BE2C (cell line): ENCODE measurements around the gene DNAH14.

Experiments
- DNase-seq: peaks from one replicate; pipeline ENCODE4 v3.0.0-alpha.2; 2020
- H3K27me3 ChIP-seq: fragments of 250-450 bp; sonication (Bioruptor Pico); 2 replicates; pipeline ENCODE4 v1.5.1; 2020; ENCODE audit warnings: mild to moderate bottlenecking
- H3K36me3 ChIP-seq: fragments of 250-450 bp; sonication (Bioruptor Pico); 2 replicates; pipeline ENCODE4 v1.5.1; 2020; ENCODE audit warnings: mild to moderate bottlenecking
- H3K4me1 ChIP-seq: fragments of 250-450 bp; sonication (Bioruptor Pico); 2 replicates; pipeline ENCODE4 v1.5.1; 2020
- H3K4me3 ChIP-seq: 2 replicates; pipeline ENCODE4 v1.5.1; 2011; ENCODE audit warnings: low read depth, low read length
- H3K9me3 ChIP-seq: fragments of 250-450 bp; sonication (Bioruptor Pico); 2 replicates; pipeline ENCODE4 v1.5.1; 2020
- CTCF ChIP-seq: IDR thresholded peaks from 2 replicates; pipeline ENCODE4 v1.5.1; 2012; ENCODE audit warnings: mild to moderate bottlenecking, low read depth, low read length

Gene DNAH14

GRCh38 chr1:225342695-225343094 is 413.2 kb downstream of the DNAH14 start:
- Histone ChIP-seq H3K27me3 (no peaks in the 10 kb centered on the region), H3K9me3 (no peaks in the 10 kb centered on the region), H3K4me1 (no peaks in the 10 kb centered on the region), H3K4me3 (no peak overlapping the region), H3K36me3 (no peaks in the 10 kb centered on the region)
- no peak for TF ChIP-seq CTCF
- no peak for DNase-seq

GRCh38 chr1:225343618-225344017 is 414.1 kb downstream of the DNAH14 start:
- DNase-seq: no peak
- Histone ChIP-seq H3K4me1 (no peaks in the 10 kb centered on the region), H3K36me3 (no peaks in the 10 kb centered on the region), H3K27me3 (no peaks in the 10 kb centered on the region), H3K9me3 (no peaks in the 10 kb centered on the region), H3K4me3 (no peak overlapping the region)
- peak; percentile 46 for TF ChIP-seq CTCF

DNA sequence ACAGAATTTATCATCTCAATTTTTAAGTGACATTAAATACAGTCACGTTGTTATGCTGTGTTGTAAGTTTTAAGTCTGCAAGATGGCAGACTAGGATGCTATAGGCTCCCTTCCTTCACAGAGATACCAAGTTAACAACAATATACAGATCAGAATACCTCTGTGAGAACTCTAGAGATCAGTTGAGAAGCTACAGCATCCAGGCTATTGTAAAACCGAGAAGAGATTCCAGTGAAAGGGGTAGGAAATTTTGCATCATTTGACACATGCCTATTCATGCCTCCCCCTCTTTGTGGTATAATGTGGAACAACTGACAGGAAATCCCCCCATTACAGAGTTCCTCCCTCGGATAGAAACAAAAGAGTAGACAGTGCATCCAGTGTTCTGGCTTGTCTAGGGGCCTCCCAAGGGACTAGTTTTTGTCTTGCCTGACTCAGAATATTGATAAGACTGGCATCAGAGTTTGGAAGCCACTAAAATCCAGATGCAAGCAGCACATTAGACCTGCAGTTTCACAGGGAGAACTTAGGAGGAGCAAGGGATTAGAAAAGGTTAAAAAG is 417.7 kb downstream of the DNAH14 start:
- Histone ChIP-seq H3K27me3 (peaks cover 3% of the 10 kb centered on the region; the same call in 1 of the 2 replicates), H3K4me3 (no peak overlapping the region), H3K36me3 (no peaks in the 10 kb centered on the region), H3K9me3 (no peaks in the 10 kb centered on the region), H3K4me1 (no peaks in the 10 kb centered on the region)
- DNase-seq: no peak
- TF ChIP-seq CTCF: no peak

DNA sequence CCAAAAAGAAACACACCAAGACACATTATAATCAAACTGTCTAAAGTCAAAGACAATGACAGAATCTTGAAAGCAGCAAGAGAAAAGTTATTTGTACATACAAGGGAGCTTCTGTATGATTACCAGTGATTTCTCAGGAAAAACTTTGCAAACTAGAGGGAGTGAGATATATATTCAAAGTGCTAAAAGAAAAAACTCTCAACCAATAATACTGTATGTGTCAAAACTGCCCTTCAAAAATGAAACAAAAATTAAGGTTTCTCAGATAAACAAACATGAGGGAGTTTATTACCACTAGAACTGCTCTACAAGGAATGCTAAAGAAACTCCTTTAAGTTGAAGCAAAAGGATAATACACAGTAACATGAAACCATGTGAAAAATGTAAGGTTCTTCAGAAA is 418.9 kb downstream of the DNAH14 start:
- Histone ChIP-seq H3K36me3 (no peaks in the 10 kb centered on the region), H3K27me3 (peaks cover 11% of the 10 kb centered on the region; the same call in 1 of the 2 replicates), H3K4me3 (no peak overlapping the region), H3K4me1 (no peaks in the 10 kb centered on the region), H3K9me3 (no peaks in the 10 kb centered on the region)
- no peak for TF ChIP-seq CTCF
- no peak for DNase-seq

DNA sequence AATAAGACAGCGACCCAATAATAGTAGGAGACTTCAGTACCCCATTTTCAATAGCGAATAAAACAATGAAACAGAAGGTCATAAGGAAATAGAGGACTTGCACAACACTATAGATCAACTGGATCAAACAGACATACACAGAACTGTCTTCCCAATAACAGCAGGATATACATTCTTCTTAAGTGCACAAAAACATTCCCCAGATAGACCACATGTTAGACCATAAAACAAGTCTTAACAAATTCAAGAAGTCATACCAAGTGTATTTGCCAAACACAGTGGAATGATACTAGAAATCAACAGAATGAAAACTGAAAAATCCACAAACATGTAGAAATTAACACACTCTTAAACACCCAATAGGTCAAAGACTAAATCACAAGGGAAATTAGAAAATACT is 420.4 kb downstream of the DNAH14 start:
- H3K27me3 ChIP-seq: peaks cover 15% of the 10 kb centered on the region
- H3K36me3 ChIP-seq: no peaks in the 10 kb centered on the region
- no peak for TF ChIP-seq CTCF
- no peak for DNase-seq
- H3K9me3 ChIP-seq: no peaks in the 10 kb centered on the region
- H3K4me3 ChIP-seq: no peak overlapping the region
- no peaks in the 10 kb centered on the region for H3K4me1 ChIP-seq

DNA sequence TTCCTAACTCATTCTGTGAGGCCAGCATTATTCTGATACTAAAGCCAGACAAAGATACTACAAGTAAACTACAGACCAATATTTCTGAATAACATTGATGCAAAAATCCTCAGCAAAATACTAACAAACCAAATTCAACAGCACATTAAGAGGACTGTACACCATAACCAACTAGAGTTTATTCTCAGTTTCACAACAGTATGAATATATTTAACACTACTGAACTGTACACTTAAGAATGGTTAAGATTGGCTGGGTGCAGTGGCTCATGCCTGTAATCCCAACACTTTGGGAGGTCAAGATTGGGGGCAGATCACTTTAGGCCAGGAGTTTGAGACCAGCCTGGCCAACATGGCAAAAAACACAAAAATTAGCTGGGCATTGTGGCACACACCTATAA is 421.4 kb downstream of the DNAH14 start:
- Histone ChIP-seq H3K4me1 (no peaks in the 10 kb centered on the region), H3K27me3 (peaks cover 16% of the 10 kb centered on the region), H3K9me3 (no peaks in the 10 kb centered on the region), H3K4me3 (no peak overlapping the region), H3K36me3 (no peaks in the 10 kb centered on the region)
- TF ChIP-seq CTCF: no peak
- DNase-seq: no peak
